C4-2B (cell line): Measurements from ENCODE around the gene MCOLN2.

Experiments used
- H3K27ac ChIP-seq: fragments of 450-650 bp; 2 replicates; pipeline ENCODE4 v1.5.1; 2017
- ZFX ChIP-seq: fragments of 450-650 bp; IDR thresholded peaks from 2 replicates; pipeline ENCODE4 v1.6.1; 2017
- TF ChIP-seq, protein P1 (sequence below): fragments of 450-650 bp; conservative IDR thresholded peaks from 2 replicates; pipeline ENCODE4 v1.5.1; 2017; ENCODE audit warnings: mild to moderate bottlenecking

The MCOLN2 gene

DNA sequence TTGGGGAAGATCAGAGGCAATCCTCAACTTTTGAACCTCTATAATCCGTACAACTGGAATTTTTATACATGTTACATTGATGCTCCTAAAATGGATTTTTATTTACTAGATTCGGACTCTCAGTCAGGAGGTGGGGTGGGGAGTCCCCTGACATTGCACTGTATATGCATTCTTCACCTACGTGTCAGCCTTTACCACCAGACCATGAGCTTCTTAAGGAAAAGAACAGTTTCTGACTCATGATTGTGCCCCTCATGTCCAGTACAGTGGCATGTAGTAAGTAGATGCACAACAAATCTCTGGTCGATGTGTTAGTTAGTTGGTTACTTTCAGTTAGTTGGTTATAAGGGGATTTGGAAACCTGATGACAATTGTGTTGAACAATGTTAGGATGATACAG lies 119.3 kb downstream of the MCOLN2 start:
- TF ChIP-seq ZFX: no peak
- TF ChIP-seq, protein P1, sequence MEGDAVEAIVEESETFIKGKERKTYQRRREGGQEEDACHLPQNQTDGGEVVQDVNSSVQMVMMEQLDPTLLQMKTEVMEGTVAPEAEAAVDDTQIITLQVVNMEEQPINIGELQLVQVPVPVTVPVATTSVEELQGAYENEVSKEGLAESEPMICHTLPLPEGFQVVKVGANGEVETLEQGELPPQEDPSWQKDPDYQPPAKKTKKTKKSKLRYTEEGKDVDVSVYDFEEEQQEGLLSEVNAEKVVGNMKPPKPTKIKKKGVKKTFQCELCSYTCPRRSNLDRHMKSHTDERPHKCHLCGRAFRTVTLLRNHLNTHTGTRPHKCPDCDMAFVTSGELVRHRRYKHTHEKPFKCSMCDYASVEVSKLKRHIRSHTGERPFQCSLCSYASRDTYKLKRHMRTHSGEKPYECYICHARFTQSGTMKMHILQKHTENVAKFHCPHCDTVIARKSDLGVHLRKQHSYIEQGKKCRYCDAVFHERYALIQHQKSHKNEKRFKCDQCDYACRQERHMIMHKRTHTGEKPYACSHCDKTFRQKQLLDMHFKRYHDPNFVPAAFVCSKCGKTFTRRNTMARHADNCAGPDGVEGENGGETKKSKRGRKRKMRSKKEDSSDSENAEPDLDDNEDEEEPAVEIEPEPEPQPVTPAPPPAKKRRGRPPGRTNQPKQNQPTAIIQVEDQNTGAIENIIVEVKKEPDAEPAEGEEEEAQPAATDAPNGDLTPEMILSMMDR: no peak
- no peak overlapping the region for H3K27ac ChIP-seq

DNA sequence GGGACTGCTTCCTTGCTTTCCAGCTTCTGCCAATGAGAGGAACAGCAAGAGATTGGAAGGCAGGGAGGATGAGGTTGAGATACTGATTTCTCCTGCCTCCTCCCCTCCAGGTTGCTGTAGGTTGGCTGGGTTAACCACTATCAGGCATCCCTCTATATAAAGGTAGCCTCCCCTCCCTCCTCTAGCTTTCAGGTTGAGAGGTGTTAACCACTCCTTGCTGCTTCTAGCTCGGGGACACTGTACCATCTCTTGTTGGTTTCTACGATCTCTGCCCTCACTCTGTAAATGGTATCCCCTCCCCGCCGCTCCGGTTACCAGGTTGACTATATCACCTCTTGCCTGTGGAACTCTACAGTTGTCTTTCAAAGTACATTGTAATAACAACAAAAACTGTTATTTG lies 120.6 kb downstream of the MCOLN2 start:
- TF ChIP-seq, protein P1: no peak
- TF ChIP-seq ZFX: no peak

More for the DNA sequence above, 120.6 kb downstream of the MCOLN2 start:
- peak overlapping the region; percentile 33; the same call in 1 of the 2 replicates for H3K27ac ChIP-seq
